BE2C (cell line): ENCODE measurements around the gene SORL1.

Experiments
- DNase-seq: peaks from one replicate; pipeline ENCODE4 v3.0.0-alpha.2; 2020
- H3K27me3 ChIP-seq: fragments of 250-450 bp; sonication (Bioruptor Pico); 2 replicates; pipeline ENCODE4 v1.5.1; 2020; ENCODE audit warnings: mild to moderate bottlenecking
- H3K36me3 ChIP-seq: fragments of 250-450 bp; sonication (Bioruptor Pico); 2 replicates; pipeline ENCODE4 v1.5.1; 2020; ENCODE audit warnings: mild to moderate bottlenecking
- H3K4me1 ChIP-seq: fragments of 250-450 bp; sonication (Bioruptor Pico); 2 replicates; pipeline ENCODE4 v1.5.1; 2020
- H3K4me3 ChIP-seq: 2 replicates; pipeline ENCODE4 v1.5.1; 2011; ENCODE audit warnings: low read depth, low read length
- H3K9me3 ChIP-seq: fragments of 250-450 bp; sonication (Bioruptor Pico); 2 replicates; pipeline ENCODE4 v1.5.1; 2020
- TF ChIP-seq, protein P1 (sequence below): IDR thresholded peaks from 2 replicates; pipeline ENCODE4 v1.5.1; 2012; ENCODE audit warnings: mild to moderate bottlenecking, low read depth, low read length

Gene SORL1

DNA sequence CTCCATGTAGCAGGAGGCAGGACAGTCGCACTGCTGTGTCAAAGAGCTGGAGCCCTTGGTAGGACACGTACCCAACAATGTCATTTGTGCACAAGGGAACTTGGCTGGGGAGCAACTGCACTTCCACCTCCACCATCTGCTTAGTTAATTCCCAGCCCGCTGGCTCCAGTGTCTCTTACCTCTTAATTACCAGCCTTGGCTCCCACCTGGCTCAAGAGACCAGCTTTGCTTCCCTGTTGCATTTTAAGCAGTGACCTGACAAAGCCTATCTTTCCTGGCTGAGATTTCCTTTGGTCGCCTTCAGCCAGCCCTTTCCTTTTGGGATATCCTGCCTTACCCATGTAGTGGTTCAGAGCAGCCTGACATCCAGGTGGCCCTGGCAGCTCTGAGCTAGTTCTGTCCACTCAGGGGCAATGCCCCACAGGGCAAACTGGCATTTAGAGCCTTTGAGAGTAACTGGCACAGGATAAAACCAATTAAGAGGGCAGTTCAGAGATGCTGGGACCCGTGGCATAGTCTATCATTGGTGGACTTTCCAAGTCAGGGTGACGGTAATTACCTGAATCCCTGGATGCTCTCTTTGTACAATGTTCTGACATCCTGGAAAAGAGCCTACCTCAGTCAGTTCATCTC, 213.2 kb downstream of the SORL1 start:
- no peaks in the 10 kb centered on the region for H3K27me3 ChIP-seq

DNA sequence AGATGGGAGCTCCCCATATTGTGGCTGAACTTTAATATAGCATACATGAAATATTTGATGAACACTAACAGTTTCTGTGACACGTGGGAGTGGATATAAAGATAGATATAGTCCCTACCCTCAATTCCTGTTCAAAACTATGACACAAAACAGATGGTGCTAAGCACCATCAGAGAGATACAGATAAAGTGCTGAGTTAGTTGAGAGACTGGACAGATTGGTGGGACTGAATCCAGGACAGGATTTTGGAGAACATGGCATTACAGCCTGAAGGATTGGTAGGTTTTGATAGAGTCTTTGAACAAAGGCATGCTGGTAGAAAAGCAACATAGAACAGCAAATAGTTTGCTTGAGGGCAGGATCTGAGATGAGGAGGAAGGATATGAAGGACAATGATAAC, 215.7 kb downstream of the SORL1 start:
- TF ChIP-seq, protein P1, sequence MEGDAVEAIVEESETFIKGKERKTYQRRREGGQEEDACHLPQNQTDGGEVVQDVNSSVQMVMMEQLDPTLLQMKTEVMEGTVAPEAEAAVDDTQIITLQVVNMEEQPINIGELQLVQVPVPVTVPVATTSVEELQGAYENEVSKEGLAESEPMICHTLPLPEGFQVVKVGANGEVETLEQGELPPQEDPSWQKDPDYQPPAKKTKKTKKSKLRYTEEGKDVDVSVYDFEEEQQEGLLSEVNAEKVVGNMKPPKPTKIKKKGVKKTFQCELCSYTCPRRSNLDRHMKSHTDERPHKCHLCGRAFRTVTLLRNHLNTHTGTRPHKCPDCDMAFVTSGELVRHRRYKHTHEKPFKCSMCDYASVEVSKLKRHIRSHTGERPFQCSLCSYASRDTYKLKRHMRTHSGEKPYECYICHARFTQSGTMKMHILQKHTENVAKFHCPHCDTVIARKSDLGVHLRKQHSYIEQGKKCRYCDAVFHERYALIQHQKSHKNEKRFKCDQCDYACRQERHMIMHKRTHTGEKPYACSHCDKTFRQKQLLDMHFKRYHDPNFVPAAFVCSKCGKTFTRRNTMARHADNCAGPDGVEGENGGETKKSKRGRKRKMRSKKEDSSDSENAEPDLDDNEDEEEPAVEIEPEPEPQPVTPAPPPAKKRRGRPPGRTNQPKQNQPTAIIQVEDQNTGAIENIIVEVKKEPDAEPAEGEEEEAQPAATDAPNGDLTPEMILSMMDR = no peak
- DNase-seq = no peak
- Histone ChIP-seq H3K27me3 (no peaks in the 10 kb centered on the region), H3K9me3 (no peaks in the 10 kb centered on the region), H3K36me3 (no peaks in the 10 kb centered on the region), H3K4me1 (peaks cover 24% of the 10 kb centered on the region), H3K4me3 (no peak overlapping the region)

More for the DNA sequence above, 213.2 kb downstream of the SORL1 start:
- TF ChIP-seq, protein P1 = no peak
- Histone ChIP-seq H3K4me1 (peaks cover 5% of the 10 kb centered on the region; the same call in 1 of the 2 replicates), H3K4me3 (no peak overlapping the region), H3K9me3 (no peaks in the 10 kb centered on the region), H3K36me3 (no peaks in the 10 kb centered on the region)
- no peak for DNase-seq

- Histone ChIP-seq H3K27me3 (no peaks in the 10 kb centered on the region), H3K4me3 (no peak overlapping the region), H3K4me1 (peaks cover 24% of the 10 kb centered on the region), H3K36me3 (no peaks in the 10 kb centered on the region), H3K9me3 (no peaks in the 10 kb centered on the region)
- TF ChIP-seq, protein P1 = no peak
- DNase-seq = no peak
Observed at GRCh38 chr11:121669422-121669821, 217.3 kb downstream of the SORL1 start.

DNA sequence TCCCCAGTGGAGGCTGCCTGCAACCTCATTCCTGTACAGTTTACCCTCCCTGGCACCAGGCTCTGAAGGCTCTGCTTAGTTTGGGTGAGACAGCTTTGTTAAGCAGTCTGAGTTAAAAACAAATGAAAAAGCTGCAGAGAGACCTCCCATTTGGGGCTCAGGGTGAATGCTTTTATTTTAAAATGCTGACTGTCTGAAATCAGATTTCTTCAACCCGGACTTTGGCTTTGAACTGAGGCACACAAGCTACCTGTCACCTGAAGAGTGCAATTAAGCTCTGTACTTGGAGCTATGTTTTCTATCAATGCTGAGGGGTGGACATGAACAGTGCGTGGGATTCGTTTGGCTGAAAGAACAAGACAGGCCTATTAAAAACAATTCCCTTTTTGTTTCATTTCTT, 218.2 kb downstream of the SORL1 start:
- TF ChIP-seq, protein P1 = no peak
- no peaks in the 10 kb centered on the region for H3K9me3 ChIP-seq
- H3K4me3 ChIP-seq = no peak overlapping the region; the same call in 1 of the 2 replicates
- no peak for DNase-seq
- H3K27me3 ChIP-seq = no peaks in the 10 kb centered on the region
- no peaks in the 10 kb centered on the region for H3K36me3 ChIP-seq
- H3K4me1 ChIP-seq = peaks cover 24% of the 10 kb centered on the region

- Histone ChIP-seq H3K4me1 (peaks cover 24% of the 10 kb centered on the region), H3K4me3 (peak overlapping the region; percentile 36), H3K36me3 (no peaks in the 10 kb centered on the region), H3K9me3 (no peaks in the 10 kb centered on the region), H3K27me3 (no peaks in the 10 kb centered on the region)
- TF ChIP-seq, protein P1 = no peak
- peak; percentile 18 for DNase-seq
Observed at GRCh38 chr11:121670805-121671282, 218.7 kb downstream of the SORL1 start.

- DNase-seq = peak; percentile 31
- no peaks in the 10 kb centered on the region for H3K9me3 ChIP-seq
- peak overlapping the region; percentile 36 for H3K4me3 ChIP-seq
- H3K4me1 ChIP-seq = peaks cover 24% of the 10 kb centered on the region
- TF ChIP-seq, protein P1 = no peak
- H3K36me3 ChIP-seq = no peaks in the 10 kb centered on the region
- no peaks in the 10 kb centered on the region for H3K27me3 ChIP-seq
Observed at GRCh38 chr11:121671283-121672168, 219.4 kb downstream of the SORL1 start.
